ENCODE data around the gene SKP1. TPM values are rescaled to one million over a fixed set of nuclear protein-coding genes. Genes with fewer than 3 reads are reported as not detected.
"Not testable (repeated sequence)": the region's sequence is repeated elsewhere in the genome, so short reads cannot be mapped to it uniquely, and the experiment has no call there.

SKP1 gene
- total RNA-seq, 4 donors from 2014 or later, result 32.6 to 224 (median 170) TPM

DNA sequence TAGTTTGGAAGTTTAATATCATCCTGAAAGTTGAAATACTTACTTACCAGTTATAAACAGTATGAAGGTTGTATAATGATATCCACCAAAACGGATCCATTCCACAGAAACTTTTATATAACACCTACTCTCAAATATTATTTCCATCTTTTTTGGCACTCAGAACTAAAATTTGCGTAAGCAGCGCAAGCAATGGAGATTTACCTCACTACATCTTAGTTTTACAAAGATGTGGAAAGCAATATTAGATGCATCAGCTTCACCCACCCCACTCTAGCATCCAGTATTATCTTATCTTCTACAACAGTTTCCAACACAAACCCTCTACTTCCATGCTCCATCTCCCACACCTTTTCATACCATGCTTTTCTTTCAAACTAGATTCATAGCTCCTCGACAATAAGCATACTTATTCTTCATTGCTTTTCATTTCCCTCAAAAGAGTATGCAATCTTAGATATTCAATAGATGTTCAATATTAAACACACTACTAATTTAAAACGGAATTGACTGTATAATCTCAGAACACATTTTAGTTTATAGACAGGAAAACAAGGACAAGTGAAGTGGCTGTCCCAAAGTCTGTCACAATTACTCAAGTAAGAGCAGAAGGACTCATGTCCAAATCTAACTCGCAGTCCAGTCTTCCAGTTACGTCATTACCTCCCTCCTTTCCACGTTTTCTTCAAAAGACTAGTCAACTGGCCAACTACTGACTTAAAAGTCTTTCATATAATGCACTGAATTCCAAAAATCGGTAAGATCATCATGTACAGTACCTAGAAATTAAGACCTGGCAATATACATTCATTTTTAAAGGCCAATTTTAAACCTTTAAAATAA, 46.9 kb upstream of the SKP1 start:
- Histone ChIP-seq H3K4me3 (peak overlapping the region in 3 of 4 donors; percentile 92 to 100 (median 95)), H3K27me3 (no peaks in the 10 kb centered on the region), H3K9me3 (no peaks in the 10 kb centered on the region), H3K27ac (peak overlapping the region; percentile 100), H3K4me1 (peaks cover 14 to 64% (median 55%) of the 10 kb centered on the region in 4 donors), H3K36me3 (no peaks in the 10 kb centered on the region)
- intact Hi-C loops (cut with DNase I; ENCODE audit: low total_unique reads), result no loop called here
- 29 to 34% methylated on average over 8 to 9 of the region's 9 CpGs for WGBS, 2 donors (ENCODE audit: low coverage in 1 of 2)
- TF ChIP-seq EP300 (IDR thresholded peaks at IDR 0.05; ENCODE audit: low read depth), result no peak
- no peak for TF ChIP-seq POLR2AphosphoS5 (IDR thresholded peaks at IDR 0.05)
- TF ChIP-seq POLR2A (IDR thresholded peaks at IDR 0.05), result no peak
- TF ChIP-seq, protein P1, sequence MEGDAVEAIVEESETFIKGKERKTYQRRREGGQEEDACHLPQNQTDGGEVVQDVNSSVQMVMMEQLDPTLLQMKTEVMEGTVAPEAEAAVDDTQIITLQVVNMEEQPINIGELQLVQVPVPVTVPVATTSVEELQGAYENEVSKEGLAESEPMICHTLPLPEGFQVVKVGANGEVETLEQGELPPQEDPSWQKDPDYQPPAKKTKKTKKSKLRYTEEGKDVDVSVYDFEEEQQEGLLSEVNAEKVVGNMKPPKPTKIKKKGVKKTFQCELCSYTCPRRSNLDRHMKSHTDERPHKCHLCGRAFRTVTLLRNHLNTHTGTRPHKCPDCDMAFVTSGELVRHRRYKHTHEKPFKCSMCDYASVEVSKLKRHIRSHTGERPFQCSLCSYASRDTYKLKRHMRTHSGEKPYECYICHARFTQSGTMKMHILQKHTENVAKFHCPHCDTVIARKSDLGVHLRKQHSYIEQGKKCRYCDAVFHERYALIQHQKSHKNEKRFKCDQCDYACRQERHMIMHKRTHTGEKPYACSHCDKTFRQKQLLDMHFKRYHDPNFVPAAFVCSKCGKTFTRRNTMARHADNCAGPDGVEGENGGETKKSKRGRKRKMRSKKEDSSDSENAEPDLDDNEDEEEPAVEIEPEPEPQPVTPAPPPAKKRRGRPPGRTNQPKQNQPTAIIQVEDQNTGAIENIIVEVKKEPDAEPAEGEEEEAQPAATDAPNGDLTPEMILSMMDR (IDR thresholded peaks at IDR 0.05), result no peak
- in situ Hi-C loops (cut with MboI; ENCODE audit: low pct_ligation_motif_present in 1 of 4, low pct_unique_long_range_greater_than_20kb in 1 of 4, low sequenced_read_pairs in 3 of 4), result no loop called here
- no peak for DNase-seq

DNA sequence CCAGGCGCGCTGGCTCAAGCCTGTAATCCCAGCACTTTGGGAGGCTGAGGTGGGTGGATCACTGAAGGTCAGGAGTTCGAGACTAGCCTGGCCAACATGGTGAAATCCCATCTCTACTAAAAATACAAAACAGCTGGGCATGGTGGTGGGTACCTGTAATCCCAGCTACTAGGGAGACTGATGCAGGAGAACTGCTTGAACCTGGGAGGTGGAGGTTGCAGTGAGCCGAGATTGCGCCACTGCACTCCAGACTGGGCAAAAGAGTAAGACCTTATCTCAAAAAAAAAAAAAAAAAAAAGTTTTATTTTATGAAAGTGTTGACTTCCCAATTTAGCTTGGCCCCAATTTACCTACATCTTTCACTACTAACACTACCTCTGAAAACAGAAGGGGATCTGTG, 44.9 kb upstream of the SKP1 start:
- in situ Hi-C loops (cut with MboI; ENCODE audit: low pct_ligation_motif_present in 1 of 4, low pct_unique_long_range_greater_than_20kb in 1 of 4, low sequenced_read_pairs in 3 of 4); H3K27me3 ChIP-seq; H3K4me3 ChIP-seq; H3K36me3 ChIP-seq; intact Hi-C loops (cut with DNase I; ENCODE audit: low total_unique reads); DNase-seq; H3K9me3 ChIP-seq: not testable (repeated sequence)
- Histone ChIP-seq H3K27ac (peak overlapping the region in 2 of 4 donors; percentile 100), H3K4me1 (peaks cover 13 to 54% (median 52%) of the 10 kb centered on the region in 4 donors)
- WGBS, 2 donors (ENCODE audit: low coverage in 1 of 2), result 94 to 95% methylated on average over 2 to 5 of the region's 5 CpGs

DNA sequence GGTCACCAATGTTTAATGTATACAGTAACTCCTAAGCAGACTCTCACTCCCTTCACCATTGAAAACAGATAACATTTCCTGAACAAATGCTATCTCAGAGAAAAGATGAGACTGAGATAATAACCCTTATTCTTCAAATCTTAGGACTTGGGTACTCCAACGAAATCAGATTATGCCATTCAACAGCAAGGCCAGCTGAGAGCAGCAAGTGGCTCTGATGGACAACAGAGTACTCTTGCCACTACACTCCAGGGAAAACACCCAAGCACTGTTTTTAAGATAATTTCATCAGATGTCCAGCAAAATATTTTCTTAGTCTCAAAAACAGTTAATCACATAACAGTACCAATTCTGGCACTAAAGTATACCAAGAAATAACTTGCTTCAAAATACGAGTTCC, 39.0 kb upstream of the SKP1 start:
- Histone ChIP-seq H3K4me3 (no peak overlapping the region), H3K27ac (no peak overlapping the region), H3K36me3 (peaks cover 0 to 8% (median 0%) of the 10 kb centered on the region in 4 donors), H3K27me3 (no peaks in the 10 kb centered on the region), H3K9me3 (no peaks in the 10 kb centered on the region), H3K4me1 (peaks cover 12 to 28% (median 25%) of the 10 kb centered on the region in 4 donors)
- no peak for DNase-seq
- TF ChIP-seq EP300 (IDR thresholded peaks at IDR 0.05; ENCODE audit: low read depth) (no peak), POLR2A (IDR thresholded peaks at IDR 0.05) (no peak), POLR2AphosphoS5 (IDR thresholded peaks at IDR 0.05) (no peak)
- TF ChIP-seq, protein P1 (IDR thresholded peaks at IDR 0.05), result no peak
- intact Hi-C loops (cut with DNase I; ENCODE audit: low total_unique reads) (no loop called here), in situ Hi-C loops (cut with MboI; ENCODE audit: low pct_ligation_motif_present in 1 of 4, low pct_unique_long_range_greater_than_20kb in 1 of 4, low sequenced_read_pairs in 3 of 4) (no loop called here)
- WGBS, 2 donors (ENCODE audit: low coverage in 1 of 2), result 71 to 83% methylated on average over 2 of the region's 2 CpGs

DNA sequence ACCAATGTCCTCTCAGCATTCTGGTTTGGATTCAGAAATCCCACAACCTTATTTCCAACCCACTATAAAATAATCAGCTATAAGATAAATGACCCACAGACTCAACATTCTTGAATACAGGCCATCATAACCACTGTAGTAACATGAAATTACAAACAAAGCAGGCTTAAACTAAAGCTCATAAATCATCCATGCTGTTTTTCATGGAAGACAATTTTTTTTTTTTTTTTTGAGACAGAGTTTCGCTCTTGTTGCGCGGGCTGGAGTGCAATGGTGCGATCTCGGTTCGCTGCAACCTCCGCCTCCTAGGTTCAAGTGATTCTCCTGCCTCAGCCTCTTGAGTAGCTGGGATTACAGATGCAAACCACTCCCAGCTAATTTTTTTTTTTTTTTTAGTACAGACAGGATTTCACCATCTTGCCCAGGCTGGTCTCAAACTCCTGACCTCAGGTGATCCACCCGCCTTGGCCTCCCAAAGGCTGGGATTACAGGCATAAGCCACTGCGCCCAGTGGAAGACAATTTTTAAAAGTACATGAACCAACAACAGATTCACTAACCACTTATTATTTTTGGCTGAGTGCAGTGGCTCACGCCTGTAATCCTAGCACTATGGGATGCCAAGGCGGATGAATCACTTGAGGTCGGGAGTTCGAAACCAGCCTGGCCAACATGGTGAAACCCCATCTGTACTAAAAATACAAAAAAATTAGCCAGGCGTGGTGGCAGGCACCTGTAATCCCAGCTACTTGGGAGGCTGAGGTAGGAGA, 34.7 kb upstream of the SKP1 start:
- WGBS, 2 donors (ENCODE audit: low coverage in 1 of 2), result 84 to 86% methylated on average over 6 to 14 of the region's 14 CpGs
- DNase-seq; H3K27ac ChIP-seq; in situ Hi-C loops (cut with MboI; ENCODE audit: low pct_ligation_motif_present in 1 of 4, low pct_unique_long_range_greater_than_20kb in 1 of 4, low sequenced_read_pairs in 3 of 4); H3K36me3 ChIP-seq; H3K4me3 ChIP-seq; H3K27me3 ChIP-seq; intact Hi-C loops (cut with DNase I; ENCODE audit: low total_unique reads); H3K9me3 ChIP-seq: not testable (repeated sequence)
- peaks cover 4 to 36% (median 25%) of the 10 kb centered on the region in 4 donors for H3K4me1 ChIP-seq

Data from transverse colon (tissue), 4 donors.